ENCODE measurements around the gene VSX2. TPM values are rescaled to one million over a fixed set of nuclear protein-coding genes. Genes with fewer than 3 reads are reported as not detected.
A peak's percentile ranks its signal among the peaks of the same experiment; 100 is the strongest.

Gene VSX2
- total RNA-seq, 2 donors from 2014 or later: not detected

GRCh38 chr14:74301594-74302151 is 62.4 kb downstream of the VSX2 start:
- no peaks in the 10 kb centered on the region for H3K27me3 ChIP-seq (replicated peaks; ENCODE audit: insufficient read depth)
- peaks cover 14% of the 10 kb centered on the region for H3K36me3 ChIP-seq
- ATAC-seq (ENCODE audit: insufficient number of reproducible peaks, low FRiP score, low read depth) (no peak), DNase-seq (ENCODE audit: low spot score) (no peak)
- H3K9me3 ChIP-seq: no peaks in the 10 kb centered on the region
- peaks cover 7 to 18% of the 10 kb centered on the region in 2 donors for H3K4me1 ChIP-seq (ENCODE audit: control insufficient read depth in 1 of 2, low read depth in 2 of 2)
- peak overlapping the region; percentile 95 for H3K4me3 ChIP-seq
- H3K27ac ChIP-seq: peak overlapping the region in 1 of 2 donors; percentile 74
- TF ChIP-seq CTCF (IDR thresholded peaks at IDR 0.05): no peak

GRCh38 chr14:74302152-74302628 is 62.9 kb downstream of the VSX2 start:
- Histone ChIP-seq H3K27ac (peak overlapping the region; percentile 74 to 81), H3K9me3 (no peaks in the 10 kb centered on the region), H3K4me3 (peak overlapping the region; percentile 95), H3K36me3 (peaks cover 9% of the 10 kb centered on the region), H3K4me1 (ENCODE audit: control insufficient read depth in 1 of 2, low read depth in 2 of 2) (peaks cover 7 to 18% of the 10 kb centered on the region in 2 donors), H3K27me3 (replicated peaks; ENCODE audit: insufficient read depth) (no peaks in the 10 kb centered on the region)
- DNase-seq (ENCODE audit: low spot score): no peak
- no peak for ATAC-seq (ENCODE audit: insufficient number of reproducible peaks, low FRiP score, low read depth)
- TF ChIP-seq CTCF (IDR thresholded peaks at IDR 0.05): peak; percentile 44

- peaks cover 7 to 18% of the 10 kb centered on the region in 2 donors for H3K4me1 ChIP-seq (ENCODE audit: control insufficient read depth in 1 of 2, low read depth in 2 of 2)
- peak within 1 kb of the TSS; percentile 74 to 81 for H3K27ac ChIP-seq
- H3K36me3 ChIP-seq: peaks cover 3% of the 10 kb centered on the region
- DNase-seq (ENCODE audit: low spot score): peak; percentile 83
- TF ChIP-seq CTCF (IDR thresholded peaks at IDR 0.05): peak; percentile 29
- peak within 1 kb of the TSS; percentile 95 for H3K4me3 ChIP-seq
- no peaks in the 10 kb centered on the region for H3K9me3 ChIP-seq
- H3K27me3 ChIP-seq (replicated peaks; ENCODE audit: insufficient read depth): no peaks in the 10 kb centered on the region
- ATAC-seq (ENCODE audit: insufficient number of reproducible peaks, low FRiP score, low read depth): peak; percentile 89
Measured at GRCh38 chr14:74302634-74303569, 63.7 kb downstream of the VSX2 start, which contains the start of gene ABCD4. TSS of gene ABCD4 (minus strand) at chr14:74302934. CDS start at chr14:74302912, 22 bp downstream.

GRCh38 chr14:74308695-74309094 is 69.4 kb downstream of the VSX2 start:
- Histone ChIP-seq H3K4me3 (no peak overlapping the region), H3K36me3 (no peaks in the 10 kb centered on the region), H3K27ac (no peak overlapping the region), H3K4me1 (ENCODE audit: control insufficient read depth in 1 of 2, low read depth in 2 of 2) (peaks cover 0 to 1% of the 10 kb centered on the region in 2 donors), H3K27me3 (replicated peaks; ENCODE audit: insufficient read depth) (no peaks in the 10 kb centered on the region), H3K9me3 (no peaks in the 10 kb centered on the region)
- DNase-seq (ENCODE audit: low spot score) (no peak), ATAC-seq (ENCODE audit: insufficient number of reproducible peaks, low FRiP score, low read depth) (no peak)
- TF ChIP-seq CTCF (IDR thresholded peaks at IDR 0.05): no peak

Data from thoracic aorta (tissue), 2 donors.